ENCODE results near the gene PFKL.
A peak's percentile ranks its signal among the peaks of the same experiment; 100 is the strongest.
"Not testable (repeated sequence)": the region's sequence is repeated elsewhere in the genome, so short reads cannot be mapped to it uniquely, and the experiment has no call there.

The PFKL gene

DNA sequence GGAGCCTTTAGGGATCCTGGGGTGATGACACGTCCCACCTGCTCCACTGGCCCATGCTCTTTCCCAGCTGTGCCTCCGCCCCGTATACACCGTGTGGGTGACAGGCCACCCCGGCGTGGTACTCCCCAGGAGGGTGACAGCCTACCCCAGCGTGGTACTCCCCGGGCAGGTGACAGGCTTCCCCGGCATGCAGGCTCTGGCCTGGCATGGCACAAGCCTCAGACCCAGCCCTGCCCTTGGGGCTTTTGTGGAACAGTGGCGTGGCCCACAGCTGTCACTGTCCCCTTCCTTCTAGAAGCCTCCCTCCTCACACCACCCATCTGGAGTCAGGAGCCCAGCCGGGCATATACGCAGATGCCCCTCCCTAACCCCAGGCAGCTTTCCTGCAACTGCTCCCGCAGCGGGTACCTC is 4.7 kb upstream of the PFKL start:
- no peak for DNase-seq

DNA sequence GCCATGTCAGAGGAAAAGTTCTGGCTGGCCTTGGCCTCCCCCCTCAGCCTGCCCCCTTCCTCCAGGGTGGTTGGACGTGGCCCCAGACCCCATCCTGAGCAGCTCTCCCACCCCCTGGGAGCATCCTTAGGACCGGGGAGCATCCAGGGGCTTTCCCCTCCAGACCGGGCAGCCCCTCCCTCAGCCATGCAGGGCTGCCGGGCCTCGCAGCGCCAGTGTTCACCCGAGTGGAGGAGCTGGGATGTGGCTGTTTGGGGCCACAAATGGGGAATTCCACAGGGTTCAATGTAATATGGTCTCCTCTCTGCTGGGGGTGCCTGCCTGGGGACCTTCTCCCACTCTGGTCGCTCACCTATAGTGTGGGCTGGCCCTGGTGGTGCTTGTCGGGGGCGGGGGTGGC is 4.2 kb upstream of the PFKL start:
- DNase-seq: no peak

DNA sequence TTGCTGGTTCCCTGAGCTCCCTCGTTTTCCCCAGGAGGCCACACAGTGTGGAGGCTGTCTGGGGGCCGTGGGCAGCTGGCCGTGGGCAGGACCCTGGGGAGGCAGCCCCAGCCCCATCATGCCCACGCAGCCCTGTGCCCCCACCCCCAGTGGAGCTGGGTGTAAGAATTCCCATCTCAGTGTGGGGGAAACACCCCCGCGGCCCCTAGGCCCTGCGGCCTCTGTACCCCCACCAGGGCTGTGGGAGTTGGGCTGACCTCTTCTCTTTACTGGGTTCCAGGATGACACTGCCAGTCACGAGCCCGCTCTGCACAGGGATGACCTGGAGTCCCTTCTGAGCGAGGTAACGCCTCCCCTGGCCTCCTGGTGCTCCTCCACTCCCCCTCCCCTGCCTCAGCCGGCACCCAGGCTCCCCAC is 3.7 kb upstream of the PFKL start:
- DNase-seq: no peak

DNA sequence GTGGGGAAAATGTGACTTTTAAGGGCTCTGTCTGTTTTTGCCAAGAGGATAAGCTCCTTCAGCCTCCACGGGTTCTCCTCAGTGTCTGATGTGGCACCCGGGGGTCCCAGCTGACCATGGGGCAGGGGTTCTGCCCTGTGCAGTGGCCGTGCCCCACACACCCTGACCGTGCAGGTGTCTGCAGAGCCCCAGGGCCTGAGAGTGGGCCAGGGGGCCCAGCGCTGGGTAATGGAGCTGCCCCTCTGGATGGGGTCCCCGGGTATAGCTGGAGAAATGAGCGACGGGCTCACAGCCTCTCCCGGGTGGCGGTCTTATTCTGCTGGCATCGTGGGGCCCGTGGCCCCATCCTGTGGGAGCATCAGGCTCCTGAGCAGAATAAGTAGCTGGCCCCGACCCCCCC is 2.9 kb upstream of the PFKL start:
- no peak for DNase-seq

DNA sequence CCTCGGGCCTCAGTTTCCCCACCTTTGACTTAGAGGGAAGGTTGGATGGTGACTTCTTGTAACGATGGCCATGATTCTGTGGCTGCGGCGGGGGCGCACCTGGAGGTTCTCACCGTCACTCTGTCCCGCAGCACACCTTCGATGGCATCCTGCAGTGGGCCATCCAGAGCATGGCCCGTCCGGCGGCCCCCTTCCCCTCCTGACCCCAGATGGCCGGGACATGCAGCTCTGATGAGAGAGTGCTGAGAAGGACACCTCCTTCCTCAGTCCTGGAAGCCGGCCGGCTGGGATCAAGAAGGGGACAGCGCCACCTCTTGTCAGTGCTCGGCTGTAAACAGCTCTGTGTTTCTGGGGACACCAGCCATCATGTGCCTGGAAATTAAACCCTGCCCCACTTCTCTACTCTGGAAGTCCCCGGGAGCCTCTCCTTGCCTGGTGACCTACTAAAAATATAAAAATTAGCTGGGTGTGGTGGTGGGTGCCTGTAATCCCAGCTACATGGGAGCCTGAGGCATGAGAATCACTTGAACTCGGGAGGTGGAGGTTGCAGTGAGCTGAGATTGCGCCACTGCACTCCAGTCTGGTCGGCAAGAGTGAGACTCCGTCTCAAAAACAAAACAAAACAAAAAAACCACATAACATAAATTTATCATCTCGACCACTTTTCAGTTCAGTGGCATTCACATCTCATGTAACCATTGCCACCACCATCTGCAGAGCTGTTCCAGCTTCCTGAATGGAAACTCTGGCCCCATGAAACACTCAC is 2.1 kb upstream of the PFKL start:
- DNase-seq: peak; percentile 36 to 74

DNA sequence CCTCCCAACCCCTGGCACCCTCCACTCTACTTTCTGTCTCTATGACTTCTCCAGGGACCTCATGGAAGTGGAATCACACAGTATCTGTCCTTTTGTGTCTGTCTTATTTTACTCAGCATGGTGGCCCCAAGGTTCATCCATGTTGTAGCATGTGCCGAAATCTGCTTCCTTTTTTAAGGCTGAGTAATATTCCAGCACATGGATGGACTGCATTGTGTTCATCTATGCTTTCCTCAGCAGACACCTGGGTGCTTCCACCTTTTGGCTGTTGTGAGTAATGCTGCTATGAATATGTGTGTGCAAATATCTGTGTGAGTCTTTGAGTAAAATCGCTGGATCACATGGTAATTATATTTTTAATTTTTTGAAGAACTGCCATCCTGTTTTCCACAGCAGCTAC is 1.6 kb upstream of the PFKL start:
- no peak for DNase-seq

DNA sequence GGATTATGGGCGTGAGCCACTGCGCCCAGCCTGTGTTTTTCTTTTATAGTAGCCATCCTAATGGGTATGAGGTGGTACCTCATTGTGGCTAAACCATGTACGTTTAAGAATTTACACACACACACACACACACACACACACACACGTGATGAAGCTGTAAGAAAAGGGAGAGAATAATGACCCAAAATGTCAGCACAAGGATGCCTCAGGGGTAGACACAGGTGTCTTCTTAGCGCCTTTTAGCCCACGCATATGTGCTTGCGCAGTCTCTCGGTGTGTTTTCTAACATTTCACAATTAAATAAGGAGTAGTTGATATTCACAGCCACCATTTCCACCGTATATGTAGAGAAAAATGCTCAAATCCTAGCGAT is 782 bp upstream of the PFKL start:
- DNase-seq: no peak

DNA sequence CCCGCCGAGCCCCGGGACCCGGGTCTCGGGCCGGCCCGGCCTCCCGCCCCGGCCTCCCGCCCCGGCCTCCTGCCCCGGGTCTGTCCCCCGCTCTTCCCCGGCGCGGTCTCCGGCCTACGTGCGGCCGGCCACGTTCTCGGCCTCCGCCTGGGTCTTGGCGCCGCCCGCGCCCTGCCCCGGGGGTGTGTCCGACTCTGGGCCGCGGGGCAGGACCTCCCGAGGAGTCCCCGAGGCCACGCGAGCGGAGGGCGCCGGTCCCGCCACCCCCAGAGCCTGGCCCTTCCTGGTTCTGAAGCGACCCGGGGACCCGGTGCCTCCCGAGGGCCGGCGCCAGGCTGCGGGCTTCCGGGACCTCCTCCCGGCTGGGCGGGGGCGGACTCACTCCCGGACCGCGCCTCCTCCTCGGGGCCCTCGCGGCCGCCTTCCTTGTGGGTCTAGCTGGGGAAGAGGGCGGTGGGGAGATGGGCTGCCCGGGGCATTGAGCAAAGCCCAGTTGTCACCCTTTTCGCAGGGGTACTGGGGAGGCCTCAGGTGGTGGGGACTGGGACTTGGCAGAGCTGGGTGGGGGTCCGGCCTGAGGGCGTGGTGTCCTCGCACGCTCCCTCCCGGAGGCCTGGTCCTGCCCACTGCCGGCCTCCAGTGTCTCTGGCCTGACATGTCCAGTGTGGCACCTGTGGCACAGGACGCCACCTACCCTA is 558 bp downstream of the PFKL start:
- DNase-seq: no peak

DNA sequence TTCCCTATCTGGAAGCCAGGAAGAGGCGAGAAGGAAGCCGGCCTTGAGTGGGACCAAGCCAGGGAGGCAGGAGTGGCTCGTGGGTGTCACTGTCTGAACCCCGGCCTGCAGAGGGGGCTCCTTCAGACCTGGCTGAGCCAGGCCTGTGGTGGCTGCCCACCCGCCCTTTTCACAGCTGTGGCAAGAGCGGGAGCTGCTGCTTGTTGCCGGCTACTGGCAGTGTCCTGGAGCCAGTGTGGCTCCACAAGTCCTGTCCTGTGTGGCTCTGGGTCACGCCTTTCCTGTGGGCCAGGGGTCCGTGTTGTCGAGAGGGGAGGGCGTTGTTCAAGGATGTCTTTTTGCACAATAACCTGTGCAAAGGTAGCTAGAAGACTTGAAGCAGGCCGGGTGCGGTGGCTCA is 1.3 kb downstream of the PFKL start:
- DNase-seq: no peak

DNA sequence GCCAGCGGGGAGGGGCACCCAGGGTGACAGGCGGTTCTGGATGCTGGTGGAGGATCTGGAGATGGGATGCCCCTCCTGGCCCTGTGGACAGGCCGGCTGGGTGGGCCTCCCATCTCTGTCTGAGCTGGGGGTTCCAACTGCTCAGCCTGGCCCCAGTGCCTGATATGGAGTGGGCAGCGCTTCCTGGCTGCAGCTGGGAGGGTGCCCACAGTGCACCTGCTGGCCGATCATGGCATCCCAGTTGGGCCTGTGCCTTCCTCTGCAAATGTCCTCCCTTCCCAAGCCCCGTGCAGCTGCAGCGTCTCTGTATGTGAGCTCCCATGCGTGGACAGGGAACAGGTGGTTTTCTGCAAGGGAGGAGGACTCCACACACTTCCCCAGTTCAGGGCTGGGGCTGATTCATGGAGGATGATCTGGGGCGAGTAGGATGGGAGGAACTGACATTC is 2.1 kb downstream of the PFKL start:
- DNase-seq: no peak

DNA sequence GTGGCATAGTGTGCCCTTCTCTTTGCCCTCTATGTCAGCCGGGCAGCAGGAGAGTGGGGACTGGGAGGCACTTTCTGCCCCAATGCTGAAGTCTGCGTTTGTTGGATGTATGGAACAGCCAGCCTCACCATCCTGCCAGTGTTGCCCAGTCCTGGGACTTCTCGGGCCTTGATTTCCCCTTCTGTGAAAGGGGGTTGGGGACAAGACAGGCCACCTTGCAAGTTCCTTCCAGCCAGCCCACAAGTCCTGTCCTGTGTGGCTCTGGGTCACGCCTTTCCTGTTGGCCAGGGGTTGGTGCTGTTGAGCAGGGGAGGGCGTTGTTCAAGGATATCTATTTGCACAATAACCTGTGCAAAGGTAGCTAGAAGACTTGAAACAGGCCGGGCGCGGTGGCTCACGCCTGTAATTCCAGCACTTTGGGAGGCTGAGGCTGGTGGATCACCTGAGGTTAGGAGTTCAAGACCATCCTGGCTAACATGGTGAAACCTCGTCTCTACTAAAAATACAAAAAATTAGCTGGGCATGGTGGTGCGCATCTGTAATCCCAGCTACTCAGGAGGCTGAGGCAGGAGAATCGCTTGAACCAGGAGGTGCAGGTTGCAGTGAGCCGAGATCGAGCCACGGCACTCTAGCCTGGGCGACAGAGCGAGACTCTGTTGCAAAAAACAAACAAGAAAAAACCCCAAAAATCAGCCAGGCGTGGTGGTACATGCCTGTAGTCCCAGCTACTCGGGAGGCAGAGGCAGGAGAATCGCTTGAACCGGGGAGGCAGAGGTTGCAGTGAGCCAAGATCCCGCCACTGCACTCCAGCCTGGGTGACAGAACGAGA is 2.9 kb downstream of the PFKL start:
- DNase-seq: not testable (repeated sequence)

DNA sequence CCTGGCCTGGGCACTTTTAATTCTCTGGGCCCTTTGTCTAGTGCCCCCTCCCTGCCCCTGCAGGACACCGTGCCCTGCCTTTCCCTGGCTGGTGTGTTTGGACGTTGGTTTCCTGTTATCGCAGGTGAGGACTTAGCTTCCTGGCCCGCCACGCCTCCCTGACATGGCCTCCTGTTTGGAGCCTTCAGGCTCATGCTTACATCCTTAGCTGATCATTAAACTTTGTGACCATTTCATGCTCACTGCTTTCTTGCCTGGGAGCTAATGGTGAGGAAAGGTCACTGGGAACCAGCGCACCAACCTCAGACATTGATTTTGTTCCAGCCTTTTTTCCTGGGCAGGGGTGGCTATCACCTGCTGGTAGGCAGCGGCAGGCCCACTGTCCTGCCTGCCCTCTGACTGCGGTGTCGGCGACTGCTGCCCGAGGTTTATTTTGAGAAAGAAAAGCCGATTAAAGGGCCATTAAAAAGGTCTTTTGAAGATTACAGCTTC is 3.7 kb downstream of the PFKL start:
- DNase-seq: no peak

DNA sequence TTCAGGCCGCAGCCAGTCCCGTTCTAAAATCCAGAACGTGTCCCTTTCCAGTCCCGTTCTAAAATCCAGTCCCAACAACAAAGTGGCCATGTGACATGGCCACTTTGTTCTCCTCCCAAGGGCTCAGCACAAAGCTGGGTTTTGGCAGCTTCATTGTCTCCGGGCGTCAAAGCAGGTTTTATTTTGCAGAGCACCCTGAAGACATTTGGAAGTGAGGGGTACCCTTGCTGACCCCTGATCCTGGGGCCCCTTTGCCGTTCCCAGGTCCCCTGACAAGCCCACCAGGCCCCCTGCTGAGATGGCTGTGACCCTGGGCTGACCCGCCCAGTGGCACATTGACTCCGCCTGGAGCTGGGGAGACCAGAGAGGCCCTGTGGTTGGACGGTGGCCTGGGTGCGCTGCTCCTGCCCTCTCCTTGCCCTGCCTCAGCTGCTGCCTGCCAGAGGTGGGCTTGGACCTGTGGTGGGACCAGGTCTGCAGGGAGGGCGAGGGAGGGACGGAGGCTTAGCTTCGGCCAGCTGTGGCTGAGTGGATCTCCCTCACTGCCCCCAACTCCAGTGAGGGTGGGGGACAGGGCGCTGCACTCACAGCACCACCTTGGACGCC is 4.3 kb downstream of the PFKL start:
- DNase-seq: no peak

DNA sequence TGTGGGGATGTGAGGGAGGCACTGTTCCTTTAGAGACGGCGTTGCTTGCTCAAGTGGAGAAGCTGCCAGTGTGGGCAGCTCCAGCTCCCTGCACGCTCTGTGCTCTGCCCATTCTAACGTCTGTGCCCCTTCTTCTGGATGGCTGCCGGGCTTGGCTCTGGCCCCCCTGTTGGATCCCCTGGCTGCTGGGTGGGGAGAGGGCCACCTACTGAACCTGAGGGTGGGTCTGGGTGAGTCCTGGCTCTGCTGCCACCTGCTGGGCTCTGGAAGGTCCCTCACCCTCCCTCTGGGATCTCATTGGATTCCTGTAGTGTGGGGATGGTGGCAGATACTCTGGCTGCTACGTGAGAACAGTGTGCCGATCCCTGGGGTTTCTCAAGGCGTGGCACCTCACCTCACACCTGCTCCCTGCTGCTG is 5.0 kb downstream of the PFKL start:
- DNase-seq: no peak

DNA sequence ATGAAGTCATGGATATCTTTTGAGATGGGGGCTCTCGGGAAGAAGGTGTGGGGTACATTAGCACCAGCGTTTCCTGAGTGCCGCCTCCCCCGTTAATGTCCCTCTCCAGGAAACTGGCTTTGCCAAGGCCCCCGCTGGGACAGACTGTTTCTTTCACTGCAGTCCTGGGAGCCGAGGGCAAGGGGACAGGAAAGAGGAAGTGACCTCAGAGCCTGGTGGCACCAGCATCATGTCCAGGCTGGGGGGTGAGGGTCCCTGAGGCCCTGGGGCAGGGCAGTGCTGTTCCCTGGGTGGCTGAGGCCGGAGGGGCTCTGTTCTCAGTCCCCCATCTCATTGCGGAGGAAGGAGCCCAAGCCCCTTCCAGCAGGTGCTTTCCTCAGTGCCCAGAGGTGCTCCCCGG is 5.8 kb downstream of the PFKL start:
- no peak for DNase-seq

DNA sequence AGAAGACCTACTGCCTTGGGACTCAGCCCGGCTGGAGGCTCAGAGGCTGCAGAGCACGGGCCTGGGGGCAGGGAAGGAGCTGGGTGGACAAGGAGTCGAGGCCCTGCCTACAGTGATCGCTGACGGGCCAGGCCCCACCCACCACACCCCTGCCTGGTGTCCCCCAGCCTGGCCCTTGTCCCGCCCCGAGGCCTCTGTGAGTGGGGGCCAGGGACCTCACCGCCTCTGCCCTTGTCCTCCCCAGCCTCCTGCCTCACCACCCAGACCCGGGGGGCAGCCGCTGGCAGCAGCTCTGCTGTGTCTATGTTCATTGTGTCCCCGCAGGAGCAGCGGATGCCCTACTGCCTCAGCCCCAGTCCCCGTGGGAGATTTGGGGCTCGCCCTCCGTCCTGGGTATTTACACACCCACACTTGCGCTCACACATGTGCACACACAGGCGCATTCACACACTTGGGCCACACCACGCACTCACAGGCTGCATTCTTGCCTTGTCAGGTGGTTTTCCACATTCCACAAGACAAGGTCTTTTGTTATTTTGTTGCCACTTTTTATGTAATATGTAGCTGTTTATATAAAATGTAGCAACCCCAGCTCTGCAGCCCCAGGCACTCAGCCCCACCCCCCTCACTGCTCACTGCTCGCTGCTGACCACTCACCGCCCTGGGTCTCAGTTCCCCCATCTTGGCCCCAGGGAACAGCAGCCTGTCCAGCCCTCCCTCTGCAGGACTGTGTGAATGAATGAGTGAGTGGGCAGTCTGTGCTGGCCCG is 7.3 kb downstream of the PFKL start:
- DNase-seq: no peak

DNA sequence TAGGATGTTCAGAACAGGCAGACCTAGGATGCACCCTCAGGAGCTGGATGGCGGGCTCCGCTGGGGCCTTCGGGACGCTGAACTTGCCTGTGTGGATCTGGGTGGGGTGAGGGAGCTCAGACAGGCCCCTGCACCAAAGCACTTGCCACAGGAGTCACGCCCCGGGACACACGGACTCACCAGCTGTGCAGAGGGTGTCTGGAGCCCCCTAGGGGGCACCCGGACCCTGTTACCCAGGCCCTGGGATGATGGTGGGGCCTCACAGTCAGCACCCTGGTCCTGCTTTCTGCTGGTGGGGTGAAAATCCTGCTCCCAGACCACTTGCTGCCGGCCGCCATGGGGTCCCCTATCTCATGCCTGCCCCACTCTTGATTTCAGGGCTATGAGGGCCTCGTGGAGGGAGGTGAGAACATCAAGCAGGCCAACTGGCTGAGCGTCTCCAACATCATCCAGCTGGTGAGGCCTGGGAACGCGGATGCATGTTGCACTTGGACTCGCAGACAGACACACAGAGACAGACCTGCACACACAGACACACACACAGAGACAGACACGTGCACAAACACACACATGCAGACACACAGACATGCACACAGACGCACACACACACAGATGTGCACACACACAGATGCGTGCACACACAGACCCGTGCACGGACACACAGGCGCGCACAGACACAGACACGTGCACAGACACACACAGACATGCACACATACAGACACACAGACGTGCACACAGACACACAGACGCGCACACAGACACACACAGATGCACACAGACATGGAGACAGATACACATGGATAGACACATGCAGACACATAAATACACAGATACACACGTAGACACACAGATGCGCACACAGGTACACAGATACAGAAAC is 11.0 kb downstream of the PFKL start:
- DNase-seq: no peak

DNA sequence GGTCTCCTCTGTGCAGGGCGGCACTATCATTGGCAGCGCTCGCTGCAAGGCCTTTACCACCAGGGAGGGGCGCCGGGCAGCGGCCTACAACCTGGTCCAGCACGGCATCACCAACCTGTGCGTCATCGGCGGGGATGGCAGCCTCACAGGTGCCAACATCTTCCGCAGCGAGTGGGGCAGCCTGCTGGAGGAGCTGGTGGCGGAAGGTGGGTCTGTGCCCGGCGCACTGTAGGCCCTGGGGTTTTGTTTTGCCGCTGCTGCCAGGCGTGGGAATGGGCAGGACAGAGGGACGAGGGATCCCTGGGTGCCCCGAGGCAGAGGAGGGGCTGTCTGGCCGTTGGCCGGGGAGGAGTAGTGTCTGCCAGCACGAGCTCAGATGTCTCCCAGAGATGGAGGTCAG is 12.2 kb downstream of the PFKL start:
- DNase-seq: no peak

DNA sequence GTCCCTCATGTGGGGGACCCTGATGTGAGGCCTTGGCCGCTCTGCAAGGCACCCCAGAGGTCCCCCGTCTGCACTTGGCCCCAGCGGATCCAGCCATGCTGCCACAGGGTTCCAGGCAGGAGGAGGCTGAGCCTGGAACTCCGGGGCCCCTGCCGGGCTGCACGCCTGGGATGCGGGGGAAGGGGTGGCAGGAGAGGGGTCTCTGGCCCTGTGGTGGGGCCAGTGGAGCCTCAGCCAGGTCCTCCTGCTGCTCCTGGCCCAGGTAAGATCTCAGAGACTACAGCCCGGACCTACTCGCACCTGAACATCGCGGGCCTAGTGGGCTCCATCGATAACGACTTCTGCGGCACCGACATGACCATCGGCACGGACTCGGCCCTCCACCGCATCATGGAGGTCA is 12.9 kb downstream of the PFKL start:
- DNase-seq: no peak

DNA sequence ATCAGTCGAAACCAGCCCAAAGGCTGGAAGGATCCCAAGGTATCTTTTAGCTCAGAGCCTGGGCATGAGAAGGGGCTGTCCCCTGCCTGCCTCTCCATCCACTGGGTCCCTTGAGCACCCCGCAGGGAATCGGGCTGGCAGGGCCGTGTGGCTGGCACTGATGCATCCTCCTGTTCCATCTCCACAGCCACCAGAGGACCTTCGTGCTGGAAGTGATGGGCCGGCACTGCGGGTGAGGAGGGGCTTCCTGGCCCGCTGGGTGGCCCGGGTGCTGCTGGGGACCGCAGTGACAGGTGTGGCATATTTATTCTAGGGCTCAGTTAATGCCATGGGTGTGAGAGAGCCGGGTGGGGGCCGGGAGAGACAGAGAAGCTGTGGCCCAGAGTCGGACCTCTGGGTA is 13.6 kb downstream of the PFKL start:
- DNase-seq: no peak

DNA sequence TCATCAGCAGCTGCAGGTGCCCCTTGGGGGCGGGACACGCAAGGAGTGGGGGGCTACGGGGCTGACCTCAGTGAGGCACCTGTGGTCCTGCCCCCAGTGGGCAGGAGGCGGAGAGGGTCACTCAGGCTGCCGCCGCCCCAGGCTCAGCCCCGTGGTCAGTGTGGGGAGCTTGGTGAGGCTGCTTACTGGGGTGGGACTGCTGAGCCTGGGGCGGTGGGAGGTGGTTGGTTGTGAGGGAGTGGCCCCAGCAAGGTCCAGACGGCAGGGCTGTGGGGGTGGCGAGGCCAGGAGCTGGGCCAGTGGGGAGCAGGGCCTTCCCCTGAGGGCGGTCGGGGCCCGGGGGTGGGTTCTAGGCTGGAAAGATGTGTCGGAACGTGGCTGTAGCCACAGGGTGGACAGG is 14.3 kb downstream of the PFKL start:
- no peak for DNase-seq
